Measurements from ENCODE around the gene MRPS10.
"Not testable (repeated sequence)": the region's sequence is repeated elsewhere in the genome, so short reads cannot be mapped to it uniquely, and the experiment has no call there.

Gene MRPS10

DNA sequence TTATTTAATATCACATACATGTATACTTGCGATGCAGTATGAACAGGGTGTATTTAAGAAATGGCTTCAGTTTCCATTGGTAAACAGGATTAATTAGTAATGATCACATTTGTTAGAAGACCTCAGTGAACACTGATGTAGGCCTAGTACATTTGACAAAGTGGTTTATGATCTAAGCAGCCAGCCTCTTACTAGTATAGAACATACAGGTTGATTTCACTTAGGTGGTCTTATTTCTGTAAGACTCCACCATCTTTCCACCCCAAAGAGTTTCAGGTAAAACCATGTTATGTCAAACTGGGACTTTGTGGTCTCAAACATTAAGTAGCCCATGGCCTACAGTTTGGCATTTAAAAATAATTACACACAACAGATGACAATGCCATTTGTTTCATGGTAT lies 20.2 kb upstream of the MRPS10 start:
- DNase-seq (ENCODE audit: low spot score) = no peak

DNA sequence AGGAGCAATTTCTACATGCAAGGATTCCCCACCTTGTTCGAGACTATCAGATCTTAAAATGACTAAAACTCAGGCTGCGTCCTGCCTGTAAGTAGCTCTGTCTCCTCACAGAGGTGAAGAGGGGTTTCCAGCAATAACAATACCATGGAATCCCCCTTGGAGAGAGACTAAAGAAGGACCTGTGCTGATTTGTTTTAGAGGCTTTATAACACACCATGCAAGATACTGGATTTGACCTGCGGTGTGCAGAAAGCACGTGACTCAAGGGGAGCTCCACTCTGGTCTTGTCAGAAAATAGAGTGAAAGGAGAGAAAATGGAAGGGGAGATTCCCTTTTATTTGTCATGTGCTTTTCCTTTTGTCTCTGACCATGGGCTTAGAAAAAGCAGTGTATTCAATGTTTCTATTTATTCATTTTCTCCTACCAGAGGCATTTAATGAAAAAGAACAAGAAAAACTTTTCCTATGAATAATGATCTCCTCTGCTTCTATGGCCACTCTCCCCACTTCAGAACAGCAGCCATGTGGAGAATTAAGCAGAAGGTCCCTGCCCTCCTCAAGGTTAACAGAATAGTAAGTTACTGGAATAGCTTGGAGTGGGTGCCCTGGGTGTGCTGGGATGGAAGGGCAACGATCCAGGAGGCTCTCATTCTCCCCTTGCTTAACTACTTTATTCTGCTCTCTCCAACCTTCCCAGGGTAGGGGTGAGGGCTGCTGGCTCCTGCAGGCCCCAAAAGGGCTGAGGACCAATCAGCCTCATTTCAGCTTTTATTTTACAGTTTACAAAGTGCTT lies 19.2 kb upstream of the MRPS10 start:
- DNase-seq (ENCODE audit: low spot score) = no peak

DNA sequence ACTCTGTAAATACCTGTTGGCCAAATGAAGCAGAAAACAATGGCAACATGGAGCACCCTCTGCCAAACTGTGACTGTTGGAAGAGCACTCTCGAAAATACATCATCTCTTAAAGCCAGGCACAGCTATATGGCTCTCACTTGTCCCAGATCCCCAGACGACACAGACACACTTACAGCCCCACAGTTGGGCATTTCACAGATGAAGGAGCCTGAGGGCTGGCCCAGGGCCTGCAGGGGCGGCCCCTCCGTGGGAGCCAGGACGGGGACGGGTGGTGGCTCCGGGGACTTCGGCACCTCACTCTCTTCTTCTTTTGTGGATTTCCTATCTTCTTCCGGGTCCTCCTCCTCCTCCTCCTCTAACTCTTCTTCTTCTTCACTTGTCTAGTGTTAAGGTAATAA lies 18.4 kb upstream of the MRPS10 start:
- DNase-seq (ENCODE audit: low spot score) = no peak

DNA sequence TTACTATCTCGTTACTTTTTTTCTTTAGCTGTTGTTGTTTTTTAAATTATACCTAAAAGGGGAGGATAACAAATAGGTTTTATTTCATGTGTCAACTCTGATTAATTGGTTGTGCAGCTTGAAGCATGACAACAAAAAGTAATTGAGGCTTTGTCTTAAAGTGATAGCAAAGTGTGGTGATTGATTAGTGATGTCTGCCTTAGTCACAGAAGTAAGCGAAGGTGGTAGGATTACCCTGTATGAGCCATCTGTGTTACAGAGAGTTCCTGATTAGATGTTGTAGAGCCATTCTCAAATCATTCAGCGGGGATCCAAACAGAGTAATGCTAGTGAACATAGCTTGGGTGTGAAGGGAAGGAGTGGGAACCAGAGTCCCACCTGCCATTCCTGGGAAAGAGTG lies 14.4 kb upstream of the MRPS10 start:
- no peak for DNase-seq (ENCODE audit: low spot score)

GRCh38 chr6:42230345-42231321 lies 13.0 kb upstream of the MRPS10 start:
- no peak for DNase-seq (ENCODE audit: low spot score)

- no peak for DNase-seq (ENCODE audit: low spot score)
Observed at GRCh38 chr6:42229506-42230119, 12.0 kb upstream of the MRPS10 start.

- no peak for DNase-seq (ENCODE audit: low spot score)
Observed at GRCh38 chr6:42228305-42228704, 10.6 kb upstream of the MRPS10 start.

DNA sequence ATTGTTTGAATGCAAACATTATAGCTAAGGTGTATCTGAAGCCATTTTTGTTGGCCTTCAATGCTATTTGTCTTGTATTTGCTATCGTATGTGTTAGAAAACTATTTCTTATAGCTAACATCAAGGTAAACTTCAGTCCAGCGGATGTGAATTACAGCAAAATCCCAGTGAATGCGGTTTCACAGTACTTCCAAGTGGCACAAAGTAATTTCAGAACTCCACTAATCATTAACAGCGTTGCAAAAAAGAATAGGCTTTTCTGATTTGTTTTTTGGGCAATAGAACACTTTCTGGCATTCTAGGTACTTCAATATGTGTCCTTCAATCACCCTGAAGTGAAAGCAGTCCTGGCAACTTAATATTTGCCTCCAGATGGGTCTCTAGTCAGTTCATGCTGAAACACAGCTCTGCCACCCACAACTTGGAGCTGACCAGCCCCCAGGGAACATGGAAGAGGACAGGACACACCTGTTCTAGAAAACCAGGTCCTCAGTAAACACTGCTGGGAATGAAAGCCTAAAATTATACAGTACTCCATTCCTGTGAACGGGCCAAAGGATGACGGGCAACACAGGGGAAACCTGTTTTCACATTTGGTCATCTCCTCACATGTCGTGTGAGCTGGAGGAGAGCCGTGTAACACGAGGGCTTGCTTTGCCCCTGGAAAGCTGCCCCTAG lies 9.7 kb upstream of the MRPS10 start:
- no peak for DNase-seq (ENCODE audit: low spot score)

GRCh38 chr6:42226645-42227143 lies 9.0 kb upstream of the MRPS10 start:
- no peak for DNase-seq (ENCODE audit: low spot score)

- no peak for DNase-seq (ENCODE audit: low spot score)
Observed at GRCh38 chr6:42226161-42226611, 8.5 kb upstream of the MRPS10 start.

DNA sequence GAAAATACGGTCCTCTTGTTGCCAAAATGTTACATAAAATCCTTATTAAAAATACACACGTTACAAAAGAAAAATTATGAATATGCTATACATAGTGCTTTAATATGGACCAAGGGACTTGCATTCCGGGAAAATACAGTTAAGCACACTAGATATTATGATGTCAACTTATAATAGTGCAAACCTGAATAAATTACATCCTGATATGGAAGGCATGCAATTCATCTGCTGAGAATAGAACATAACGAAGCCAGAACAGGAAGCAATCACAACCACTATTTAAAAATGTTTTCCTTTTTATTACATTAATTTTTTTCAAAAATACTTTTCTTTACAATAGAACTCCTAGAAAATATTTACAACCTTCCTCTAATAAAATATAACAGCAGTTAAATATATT lies 7.8 kb upstream of the MRPS10 start:
- DNase-seq (ENCODE audit: low spot score) = no peak

DNA sequence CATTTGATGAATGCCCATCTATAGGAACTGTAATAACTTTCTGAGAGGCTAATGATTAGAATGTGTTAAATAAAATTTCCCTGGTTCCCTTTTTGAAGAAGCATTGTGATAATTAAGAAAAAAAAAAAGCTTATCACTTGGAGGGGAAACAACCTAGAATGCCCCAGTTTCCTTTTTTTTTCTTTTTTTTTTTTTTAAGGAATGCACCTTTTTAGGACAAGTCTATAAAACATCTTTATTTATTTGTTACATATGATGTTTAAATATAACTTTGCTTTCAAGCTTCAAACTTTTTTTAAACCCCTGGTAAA lies 7.3 kb upstream of the MRPS10 start:
- no peak for DNase-seq (ENCODE audit: low spot score)

DNA sequence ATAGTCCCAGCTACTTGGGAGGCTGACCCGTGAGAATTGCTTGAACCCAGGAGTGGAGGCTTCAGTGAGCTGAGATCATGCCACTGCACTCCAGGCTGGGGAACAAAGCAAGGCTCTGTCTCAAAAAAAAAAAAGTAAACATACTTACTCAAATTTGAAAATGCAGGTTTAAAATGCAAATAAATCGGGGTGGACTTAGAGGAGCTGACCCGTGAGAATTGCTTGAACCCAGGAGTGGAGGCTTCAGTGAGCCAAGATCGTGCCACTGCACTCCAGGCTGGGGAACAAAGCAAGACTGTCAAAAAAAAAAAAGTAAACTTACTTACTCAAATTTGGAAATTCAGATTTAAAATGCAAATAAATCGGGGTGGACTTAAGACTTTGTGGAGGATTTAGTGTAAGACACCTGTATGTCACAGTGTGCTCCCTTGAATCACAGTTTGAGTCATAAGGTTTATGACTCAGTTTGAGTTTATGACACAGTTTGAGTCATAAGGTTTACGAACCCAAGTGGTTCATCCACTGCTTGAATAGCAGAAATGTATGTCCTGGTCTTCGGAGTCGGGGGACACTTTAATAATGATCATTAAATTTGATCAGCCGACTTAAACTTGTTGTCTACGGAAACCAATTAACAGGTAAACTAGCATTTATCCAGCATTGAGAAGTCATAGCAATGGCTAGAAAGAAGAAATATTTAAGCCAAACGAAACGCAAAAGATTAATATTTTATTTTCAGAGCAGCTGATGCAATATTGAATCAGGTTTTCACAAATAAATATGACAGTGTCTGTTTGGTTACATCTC lies 6.8 kb upstream of the MRPS10 start:
- DNase-seq (ENCODE audit: low spot score) = peak; percentile 44

GRCh38 chr6:42222448-42222847 lies 4.8 kb upstream of the MRPS10 start:
- no peak for DNase-seq (ENCODE audit: low spot score)

DNA sequence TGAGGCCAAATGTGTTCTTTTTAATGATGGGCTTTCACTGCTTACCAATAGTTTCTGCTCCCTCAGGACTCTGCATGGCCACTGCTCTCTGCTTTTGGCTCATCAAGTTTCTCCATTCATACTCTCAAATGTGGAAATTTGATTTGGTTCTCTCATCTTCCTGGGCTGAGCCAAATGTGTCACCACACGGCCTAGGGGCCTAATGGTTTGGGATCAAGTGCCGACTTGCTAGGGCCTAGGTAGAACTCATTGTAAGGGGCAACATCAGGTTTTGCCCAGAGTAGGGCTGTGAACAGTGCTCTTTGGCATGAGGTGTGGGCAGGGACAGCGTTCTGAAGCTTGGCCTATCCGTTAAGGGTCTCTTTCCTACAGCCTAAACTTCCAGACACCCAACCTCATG lies 3.9 kb upstream of the MRPS10 start:
- no peak for DNase-seq (ENCODE audit: low spot score)

DNA sequence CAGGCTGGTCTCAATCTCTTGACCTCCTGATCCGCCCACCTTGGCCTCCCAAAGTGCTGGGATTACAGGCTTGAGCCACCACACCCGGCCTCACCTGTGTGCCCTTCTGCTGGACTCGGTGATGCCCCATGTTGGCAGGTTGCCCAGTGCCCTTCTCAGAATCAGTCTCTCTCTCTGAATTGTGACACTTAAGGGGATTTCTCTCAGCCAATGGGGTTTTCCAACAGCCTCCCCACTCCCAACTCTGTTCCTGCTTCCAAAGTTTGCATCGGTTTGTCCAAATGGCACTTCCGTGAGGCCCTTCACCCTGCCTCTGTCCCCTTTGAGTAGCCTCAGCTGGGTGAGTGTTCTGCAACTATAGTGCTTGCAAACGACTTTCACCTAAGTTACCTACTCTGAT lies 3.1 kb upstream of the MRPS10 start:
- DNase-seq (ENCODE audit: low spot score) = no peak

DNA sequence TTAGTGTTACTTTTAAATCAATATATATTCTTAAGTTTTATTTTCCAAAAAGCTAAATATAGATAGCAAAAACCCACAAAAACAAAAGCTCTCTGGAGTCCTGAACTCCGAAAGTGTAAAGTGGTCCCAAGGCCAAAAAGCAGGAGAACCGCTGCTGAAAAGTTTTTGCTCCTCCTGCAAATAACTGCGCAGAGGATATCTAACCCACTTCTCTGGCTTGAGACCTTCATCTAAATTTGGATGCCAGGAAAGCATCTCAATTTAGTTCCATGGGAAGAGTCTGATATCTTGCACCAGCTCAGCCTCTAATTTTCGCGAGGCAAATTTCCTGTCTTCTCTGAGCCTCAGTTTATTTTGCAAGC lies 523 bp downstream of the MRPS10 start:
- DNase-seq (ENCODE audit: low spot score) = no peak

GRCh38 chr6:42216495-42216894 lies 1.2 kb downstream of the MRPS10 start:
- DNase-seq (ENCODE audit: low spot score) = not testable (repeated sequence)

- DNase-seq (ENCODE audit: low spot score) = no peak
Observed at GRCh38 chr6:42212442-42212841, 5.2 kb downstream of the MRPS10 start.

DNA sequence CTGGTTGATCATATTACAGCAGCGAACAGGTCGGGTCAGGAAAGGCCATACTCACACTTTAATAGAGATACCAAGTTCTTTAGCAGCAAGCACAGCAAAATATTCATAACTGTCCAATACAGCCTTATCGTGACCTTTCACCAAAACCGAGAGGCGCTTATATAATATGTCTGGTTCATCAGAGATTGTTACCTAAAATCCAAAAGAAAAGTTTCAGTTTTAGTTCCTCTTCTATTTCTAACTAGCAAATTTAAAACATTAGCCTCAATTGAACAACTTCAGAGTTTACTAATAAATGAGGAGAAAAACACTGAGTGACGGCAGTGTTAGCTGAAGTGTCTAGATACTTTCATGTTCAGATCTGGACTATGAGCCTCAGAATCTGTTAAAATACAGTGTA lies 5.9 kb downstream of the MRPS10 start:
- no peak for DNase-seq (ENCODE audit: low spot score)

DNA sequence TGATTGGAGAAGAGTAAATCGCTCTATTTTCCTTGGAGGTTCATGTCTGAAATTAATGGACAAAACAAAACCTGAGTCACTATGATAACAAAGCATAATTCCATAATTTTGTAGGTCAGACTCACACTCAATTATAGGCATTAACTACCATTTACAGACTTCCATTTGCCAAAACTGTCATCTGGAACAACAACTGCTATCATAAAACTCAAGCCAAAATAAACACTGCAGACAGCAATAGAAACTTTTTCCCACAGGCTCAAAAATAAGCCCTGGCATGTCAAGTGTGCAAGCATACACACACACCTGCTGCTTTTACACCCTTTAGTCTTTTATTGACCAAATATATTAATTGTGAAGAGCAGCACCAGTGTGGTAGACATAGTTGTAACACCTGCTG lies 7.1 kb downstream of the MRPS10 start:
- DNase-seq (ENCODE audit: low spot score) = no peak

Measured in CD4-positive, alpha-beta T cell treated with Interleukin-15 for 4 hours (primary cell).